ENCODE data around the gene CHMP2B. TPM values are rescaled to one million over a fixed set of nuclear protein-coding genes. Genes with fewer than 3 reads are reported as not detected.

CHMP2B gene
- total RNA-seq, 4 donors from 2014 or later: 27.3 to 35.2 (median 28.6) TPM

DNA sequence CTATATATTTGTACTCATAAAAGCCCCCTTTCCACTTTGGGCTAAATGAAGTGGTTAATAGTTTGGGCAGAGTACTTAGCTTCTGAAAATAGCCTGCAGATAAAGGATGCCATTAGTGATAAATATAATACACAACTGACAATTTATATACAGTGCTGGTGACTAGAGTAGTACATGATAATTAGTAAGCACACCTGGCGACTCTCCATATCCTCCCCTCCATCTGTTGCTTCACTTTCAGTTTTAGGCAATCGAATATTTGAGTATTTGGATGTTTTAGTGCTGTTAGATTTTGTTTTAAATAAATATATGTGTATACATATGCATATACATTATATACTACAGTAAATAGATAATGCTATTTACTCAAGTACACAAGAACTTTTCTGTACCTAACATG lies 35.9 kb upstream of the CHMP2B start:
- WGBS, 2 donors: 76 to 84% methylated on average over 2 of the region's 2 CpGs
- TF ChIP-seq EP300 (IDR thresholded peaks at IDR 0.05): no peak
- no peak for TF ChIP-seq POLR2A (IDR thresholded peaks at IDR 0.05)
- TF ChIP-seq, protein P1, sequence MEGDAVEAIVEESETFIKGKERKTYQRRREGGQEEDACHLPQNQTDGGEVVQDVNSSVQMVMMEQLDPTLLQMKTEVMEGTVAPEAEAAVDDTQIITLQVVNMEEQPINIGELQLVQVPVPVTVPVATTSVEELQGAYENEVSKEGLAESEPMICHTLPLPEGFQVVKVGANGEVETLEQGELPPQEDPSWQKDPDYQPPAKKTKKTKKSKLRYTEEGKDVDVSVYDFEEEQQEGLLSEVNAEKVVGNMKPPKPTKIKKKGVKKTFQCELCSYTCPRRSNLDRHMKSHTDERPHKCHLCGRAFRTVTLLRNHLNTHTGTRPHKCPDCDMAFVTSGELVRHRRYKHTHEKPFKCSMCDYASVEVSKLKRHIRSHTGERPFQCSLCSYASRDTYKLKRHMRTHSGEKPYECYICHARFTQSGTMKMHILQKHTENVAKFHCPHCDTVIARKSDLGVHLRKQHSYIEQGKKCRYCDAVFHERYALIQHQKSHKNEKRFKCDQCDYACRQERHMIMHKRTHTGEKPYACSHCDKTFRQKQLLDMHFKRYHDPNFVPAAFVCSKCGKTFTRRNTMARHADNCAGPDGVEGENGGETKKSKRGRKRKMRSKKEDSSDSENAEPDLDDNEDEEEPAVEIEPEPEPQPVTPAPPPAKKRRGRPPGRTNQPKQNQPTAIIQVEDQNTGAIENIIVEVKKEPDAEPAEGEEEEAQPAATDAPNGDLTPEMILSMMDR (IDR thresholded peaks at IDR 0.05): no peak
- no peaks in the 10 kb centered on the region for H3K36me3 ChIP-seq

DNA sequence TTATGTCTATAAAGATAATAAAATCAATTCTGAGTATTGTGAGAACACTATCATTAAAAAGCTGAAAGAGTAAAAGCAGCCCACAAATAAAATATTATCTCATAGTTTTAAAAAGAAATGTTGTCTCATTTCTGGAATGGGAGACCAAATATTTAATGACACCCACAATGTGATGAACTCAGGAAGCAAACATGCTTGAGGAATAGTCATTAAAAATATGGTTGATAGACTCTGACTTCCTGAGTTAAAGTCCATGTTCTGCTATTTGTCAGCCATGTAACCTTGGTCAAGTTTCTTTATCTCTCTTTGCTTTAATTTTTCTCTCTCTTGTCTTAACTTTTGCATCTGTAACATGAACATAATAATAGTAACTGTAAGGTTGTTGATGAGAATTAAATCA lies 35.5 kb upstream of the CHMP2B start:
- Histone ChIP-seq H3K4me3 (no peak overlapping the region), H3K9me3 (peaks cover 0 to 9% (median 0%) of the 10 kb centered on the region in 4 donors), H3K4me1 (no peaks in the 10 kb centered on the region), H3K27ac (no peak overlapping the region), H3K27me3 (no peaks in the 10 kb centered on the region), H3K36me3 (no peaks in the 10 kb centered on the region)
- TF ChIP-seq POLR2A (IDR thresholded peaks at IDR 0.05): no peak
- TF ChIP-seq, protein P1 (IDR thresholded peaks at IDR 0.05): no peak
- TF ChIP-seq EP300 (IDR thresholded peaks at IDR 0.05): no peak
- no peak for DNase-seq (ENCODE audit: low spot score in 2 of 2)

More for the DNA sequence above, 35.9 kb upstream of the CHMP2B start:
- Histone ChIP-seq H3K27ac (no peak overlapping the region), H3K4me1 (no peaks in the 10 kb centered on the region), H3K4me3 (no peak overlapping the region), H3K27me3 (no peaks in the 10 kb centered on the region), H3K9me3 (peaks cover 0 to 8% (median 0%) of the 10 kb centered on the region in 4 donors)
- no peak for DNase-seq (ENCODE audit: low spot score in 2 of 2)

DNA sequence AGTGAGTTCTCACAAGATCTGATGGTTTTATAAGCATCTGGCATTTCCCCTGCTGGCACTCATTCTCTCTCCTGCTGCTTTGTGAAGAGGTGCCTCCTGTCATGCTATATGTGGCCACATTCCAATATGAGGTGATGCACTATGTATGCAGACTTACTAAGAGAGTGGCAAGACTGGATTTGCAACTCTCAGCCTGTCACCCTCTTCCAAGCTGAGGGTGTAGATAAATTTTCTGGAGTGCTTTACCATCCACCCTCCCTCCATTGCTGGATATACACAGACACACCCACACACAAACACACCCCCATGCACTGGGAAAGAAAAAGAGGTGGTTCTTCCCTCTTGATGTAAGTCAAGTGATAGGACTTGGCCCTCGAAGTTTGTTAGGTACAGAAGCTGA lies 30.2 kb upstream of the CHMP2B start:
- TF ChIP-seq POLR2A (IDR thresholded peaks at IDR 0.05) (no peak), EP300 (IDR thresholded peaks at IDR 0.05) (no peak)
- TF ChIP-seq, protein P1 (IDR thresholded peaks at IDR 0.05): no peak
- 64 to 67% methylated on average over 1 of the region's 1 CpG for WGBS, 2 donors
- peaks cover 0 to 8% (median 0%) of the 10 kb centered on the region in 4 donors for H3K4me1 ChIP-seq
- H3K27ac ChIP-seq: no peak overlapping the region
- H3K4me3 ChIP-seq: no peak overlapping the region
- no peaks in the 10 kb centered on the region for H3K27me3 ChIP-seq
- peaks cover 0 to 10% (median 0%) of the 10 kb centered on the region in 4 donors for H3K9me3 ChIP-seq
- no peaks in the 10 kb centered on the region for H3K36me3 ChIP-seq
- no peak for DNase-seq (ENCODE audit: low spot score in 2 of 2)

DNA sequence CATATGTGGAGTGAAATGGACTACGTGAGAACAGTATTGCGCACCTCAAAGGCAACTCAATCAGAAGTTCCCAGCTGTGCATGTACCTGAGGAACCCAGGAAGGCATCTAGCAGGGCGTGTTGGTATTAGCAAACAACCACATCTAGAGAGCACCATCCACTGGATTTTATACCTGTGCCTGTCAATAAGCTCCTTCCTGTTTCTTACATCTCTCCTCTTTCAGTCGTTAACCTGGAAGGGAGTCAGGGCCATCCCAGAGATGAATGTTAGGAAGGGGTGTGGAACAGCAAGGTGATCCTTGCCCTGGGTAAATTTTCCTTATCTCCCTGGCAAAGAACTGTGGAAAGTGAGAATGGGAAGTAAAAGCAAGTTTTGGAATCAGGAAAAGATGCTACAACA lies 29.6 kb upstream of the CHMP2B start:
- Histone ChIP-seq H3K4me1 (peaks cover 0 to 8% (median 0%) of the 10 kb centered on the region in 4 donors), H3K27ac (no peak overlapping the region), H3K27me3 (no peaks in the 10 kb centered on the region), H3K4me3 (no peak overlapping the region), H3K9me3 (peaks cover 0 to 10% (median 0%) of the 10 kb centered on the region in 4 donors), H3K36me3 (no peaks in the 10 kb centered on the region)
- no peak for DNase-seq (ENCODE audit: low spot score in 2 of 2)
- TF ChIP-seq, protein P1 (IDR thresholded peaks at IDR 0.05): no peak
- TF ChIP-seq POLR2A (IDR thresholded peaks at IDR 0.05): no peak
- no peak for TF ChIP-seq EP300 (IDR thresholded peaks at IDR 0.05)
- 86 to 90% methylated on average over 4 of the region's 4 CpGs for WGBS, 2 donors

- Histone ChIP-seq H3K9me3 (peaks cover 0 to 10% (median 0%) of the 10 kb centered on the region in 4 donors), H3K36me3 (no peaks in the 10 kb centered on the region), H3K4me3 (no peak overlapping the region), H3K27ac (no peak overlapping the region), H3K27me3 (no peaks in the 10 kb centered on the region), H3K4me1 (peaks cover 0 to 8% (median 0%) of the 10 kb centered on the region in 4 donors)
- no peak for DNase-seq (ENCODE audit: low spot score in 2 of 2)
- no peak for TF ChIP-seq EP300 (IDR thresholded peaks at IDR 0.05)
- TF ChIP-seq, protein P1 (IDR thresholded peaks at IDR 0.05): no peak
- TF ChIP-seq POLR2A (IDR thresholded peaks at IDR 0.05): no peak
Observed at GRCh38 chr3:87198774-87199173, 28.3 kb upstream of the CHMP2B start.

All from tibial nerve (tissue), 4 donors.